ENCODE measurements around the gene POMC. TPM values are rescaled to one million over a fixed set of nuclear protein-coding genes. Genes with fewer than 3 reads are reported as not detected.

The POMC gene
- total and polyA plus RNA-seq, 2 experiments from 2014 or later: 4.4 to 6.0 TPM

DNA sequence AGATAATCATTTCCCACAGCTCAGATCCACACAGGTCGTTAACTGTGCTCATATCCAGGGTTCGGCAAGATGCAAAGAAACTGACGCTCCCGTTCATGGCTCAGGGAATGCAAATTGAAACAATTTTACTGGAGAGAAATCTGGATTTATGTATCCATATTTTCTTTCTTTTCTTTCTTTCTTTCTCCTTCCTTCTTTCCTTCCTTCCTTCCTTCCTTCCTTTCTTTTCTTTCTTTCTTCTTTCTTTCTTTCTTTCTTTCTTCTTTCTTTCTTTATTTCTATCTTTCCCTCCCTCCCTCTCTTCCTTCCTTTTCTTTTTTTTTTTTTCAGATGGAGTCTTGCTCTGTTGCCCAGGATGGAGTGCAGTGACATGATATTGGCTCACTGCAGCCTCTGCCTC, 20.0 kb upstream of the POMC start:
- Histone ChIP-seq H3K36me3 (replicated peaks; ENCODE audit: insufficient read depth, low read depth) (no peaks in the 10 kb centered on the region), H3K9me3 (ENCODE audit: low read depth) (no peaks in the 10 kb centered on the region), H3K9me2 (replicated peaks; ENCODE audit: insufficient read depth) (no peaks in the 10 kb centered on the region), H3K4me1 (ENCODE audit: insufficient read depth) (no peaks in the 10 kb centered on the region), H4K20me1 (ENCODE audit: insufficient read depth, poor library complexity, severe bottlenecking) (no peaks in the 10 kb centered on the region), H3K4me3 (no peak overlapping the region), H2AFZ (no peak overlapping the region), H3K27me3 (no peaks in the 10 kb centered on the region), H3K79me2 (no peaks in the 10 kb centered on the region), H3K4me2 (no peak overlapping the region), H3K27ac (no peak overlapping the region)
- 77% methylated on average over 4 of the region's 4 CpGs for WGBS (ENCODE audit: low lambda C conversion rate, missing lambda C conversion rate)
- TF ChIP-seq EZH2 (IDR thresholded peaks at IDR 0.05; ENCODE audit: borderline replicate concordance): no peak
- no peak for TF ChIP-seq EZH2phosphoT487 (IDR thresholded peaks at IDR 0.05; ENCODE audit: low read depth, severe bottlenecking, unreplicated experiment)
- TF ChIP-seq, protein P1, sequence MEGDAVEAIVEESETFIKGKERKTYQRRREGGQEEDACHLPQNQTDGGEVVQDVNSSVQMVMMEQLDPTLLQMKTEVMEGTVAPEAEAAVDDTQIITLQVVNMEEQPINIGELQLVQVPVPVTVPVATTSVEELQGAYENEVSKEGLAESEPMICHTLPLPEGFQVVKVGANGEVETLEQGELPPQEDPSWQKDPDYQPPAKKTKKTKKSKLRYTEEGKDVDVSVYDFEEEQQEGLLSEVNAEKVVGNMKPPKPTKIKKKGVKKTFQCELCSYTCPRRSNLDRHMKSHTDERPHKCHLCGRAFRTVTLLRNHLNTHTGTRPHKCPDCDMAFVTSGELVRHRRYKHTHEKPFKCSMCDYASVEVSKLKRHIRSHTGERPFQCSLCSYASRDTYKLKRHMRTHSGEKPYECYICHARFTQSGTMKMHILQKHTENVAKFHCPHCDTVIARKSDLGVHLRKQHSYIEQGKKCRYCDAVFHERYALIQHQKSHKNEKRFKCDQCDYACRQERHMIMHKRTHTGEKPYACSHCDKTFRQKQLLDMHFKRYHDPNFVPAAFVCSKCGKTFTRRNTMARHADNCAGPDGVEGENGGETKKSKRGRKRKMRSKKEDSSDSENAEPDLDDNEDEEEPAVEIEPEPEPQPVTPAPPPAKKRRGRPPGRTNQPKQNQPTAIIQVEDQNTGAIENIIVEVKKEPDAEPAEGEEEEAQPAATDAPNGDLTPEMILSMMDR (IDR thresholded peaks at IDR 0.05; ENCODE audit: poor library complexity): no peak
- no peak for DNase-seq (ENCODE audit: low spot score)

DNA sequence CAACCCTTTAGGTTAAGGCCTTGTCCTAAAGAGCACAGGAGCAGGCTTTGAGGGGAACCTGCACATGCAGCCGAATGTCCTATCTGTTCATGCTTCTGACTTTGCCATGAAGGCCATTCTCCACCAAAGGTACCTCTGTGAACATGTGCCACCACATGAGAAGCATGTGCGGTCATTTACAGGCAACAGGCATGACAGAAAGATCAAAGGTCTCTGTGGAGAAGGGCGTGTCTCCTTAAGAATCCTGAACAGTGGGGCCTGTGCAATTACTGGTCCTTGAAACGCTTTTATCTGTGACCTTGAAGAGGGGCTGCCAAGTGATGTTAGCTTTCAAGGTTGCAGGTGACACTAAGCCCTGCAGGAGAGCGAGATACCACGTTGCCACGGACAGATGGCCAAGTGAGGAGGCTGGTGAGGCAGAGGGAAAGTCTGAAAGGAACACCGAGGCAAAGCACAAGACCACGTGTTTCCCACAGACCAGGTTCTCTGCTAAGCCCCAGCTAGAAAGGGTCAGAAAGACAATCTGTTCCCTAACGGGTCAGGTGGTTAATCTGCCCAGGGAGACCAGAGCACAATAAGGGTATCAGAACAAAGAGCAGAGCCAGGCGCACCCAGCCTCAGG, 19.5 kb upstream of the POMC start:
- no peaks in the 10 kb centered on the region for H3K9me3 ChIP-seq (ENCODE audit: low read depth)
- no peak overlapping the region for H3K4me2 ChIP-seq
- no peaks in the 10 kb centered on the region for H3K36me3 ChIP-seq (replicated peaks; ENCODE audit: insufficient read depth, low read depth)
- TF ChIP-seq, protein P1 (IDR thresholded peaks at IDR 0.05; ENCODE audit: poor library complexity): no peak
- TF ChIP-seq EZH2phosphoT487 (IDR thresholded peaks at IDR 0.05; ENCODE audit: low read depth, severe bottlenecking, unreplicated experiment): no peak
- TF ChIP-seq EZH2 (IDR thresholded peaks at IDR 0.05; ENCODE audit: borderline replicate concordance): no peak
- H4K20me1 ChIP-seq (ENCODE audit: insufficient read depth, poor library complexity, severe bottlenecking): no peaks in the 10 kb centered on the region
- peak; percentile 39 for DNase-seq (ENCODE audit: low spot score)
- no peak overlapping the region for H3K27ac ChIP-seq
- H3K4me3 ChIP-seq: no peak overlapping the region
- WGBS (ENCODE audit: low lambda C conversion rate, missing lambda C conversion rate): 76% methylated on average over 11 of the region's 11 CpGs
- H3K9me2 ChIP-seq (replicated peaks; ENCODE audit: insufficient read depth): no peaks in the 10 kb centered on the region
- H3K4me1 ChIP-seq (ENCODE audit: insufficient read depth): no peaks in the 10 kb centered on the region
- no peaks in the 10 kb centered on the region for H3K27me3 ChIP-seq
- no peak overlapping the region for H2AFZ ChIP-seq
- H3K79me2 ChIP-seq: no peaks in the 10 kb centered on the region

DNA sequence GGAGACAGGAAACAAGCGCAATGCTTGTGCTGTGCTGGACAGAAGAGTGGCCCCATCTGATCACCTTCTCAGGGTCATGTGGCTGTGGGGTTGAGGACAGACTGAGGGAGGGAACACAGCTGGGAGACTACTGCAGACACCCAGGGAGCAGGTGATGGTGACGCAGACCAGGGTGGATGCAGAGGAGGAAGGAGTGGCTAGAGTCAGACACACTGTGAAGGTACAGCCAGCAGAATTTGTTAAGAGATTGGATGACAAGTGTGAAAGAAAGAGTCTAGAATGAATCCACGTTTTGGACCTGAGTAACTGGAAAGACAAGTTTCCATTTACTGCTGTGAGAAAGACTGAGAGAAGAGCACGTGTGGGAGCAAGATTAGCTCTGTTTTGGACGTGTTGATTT, 15.9 kb upstream of the POMC start:
- no peak overlapping the region for H3K27ac ChIP-seq
- H3K79me2 ChIP-seq: no peaks in the 10 kb centered on the region
- no peak overlapping the region for H2AFZ ChIP-seq
- H4K20me1 ChIP-seq (ENCODE audit: insufficient read depth, poor library complexity, severe bottlenecking): no peaks in the 10 kb centered on the region
- no peaks in the 10 kb centered on the region for H3K36me3 ChIP-seq (replicated peaks; ENCODE audit: insufficient read depth, low read depth)
- no peaks in the 10 kb centered on the region for H3K9me3 ChIP-seq (ENCODE audit: low read depth)
- no peaks in the 10 kb centered on the region for H3K27me3 ChIP-seq
- H3K9me2 ChIP-seq (replicated peaks; ENCODE audit: insufficient read depth): no peaks in the 10 kb centered on the region
- WGBS (ENCODE audit: low lambda C conversion rate, missing lambda C conversion rate): 49% methylated on average over 5 of the region's 5 CpGs
- no peak overlapping the region for H3K4me3 ChIP-seq
- DNase-seq (ENCODE audit: low spot score): peak; percentile 26
- H3K4me2 ChIP-seq: no peak overlapping the region
- TF ChIP-seq EZH2 (IDR thresholded peaks at IDR 0.05; ENCODE audit: borderline replicate concordance): no peak
- TF ChIP-seq, protein P1 (IDR thresholded peaks at IDR 0.05; ENCODE audit: poor library complexity): no peak
- TF ChIP-seq EZH2phosphoT487 (IDR thresholded peaks at IDR 0.05; ENCODE audit: low read depth, severe bottlenecking, unreplicated experiment): no peak
- no peaks in the 10 kb centered on the region for H3K4me1 ChIP-seq (ENCODE audit: insufficient read depth)

All from hepatocyte (in vitro differentiated cells).